Measurements from ENCODE around the gene RGPD6. TPM values are rescaled to one million over a fixed set of nuclear protein-coding genes. Genes with fewer than 3 reads are reported as not detected.
"Not testable (repeated sequence)": the region's sequence is repeated elsewhere in the genome, so short reads cannot be mapped to it uniquely, and the experiment has no call there.

The RGPD6 gene
- total RNA-seq: 10 to 100 TPM; 84.7 to 96.2 TPM
- 8.9 TPM for polyA plus RNA-seq (2013, experiment 1 of 2)
- polyA plus RNA-seq (2013, experiment 2 of 2): 10.7 TPM
- 0 to 2.8 (median 0.40) reads per million in 172 experiments for total RNA-seq

DNA sequence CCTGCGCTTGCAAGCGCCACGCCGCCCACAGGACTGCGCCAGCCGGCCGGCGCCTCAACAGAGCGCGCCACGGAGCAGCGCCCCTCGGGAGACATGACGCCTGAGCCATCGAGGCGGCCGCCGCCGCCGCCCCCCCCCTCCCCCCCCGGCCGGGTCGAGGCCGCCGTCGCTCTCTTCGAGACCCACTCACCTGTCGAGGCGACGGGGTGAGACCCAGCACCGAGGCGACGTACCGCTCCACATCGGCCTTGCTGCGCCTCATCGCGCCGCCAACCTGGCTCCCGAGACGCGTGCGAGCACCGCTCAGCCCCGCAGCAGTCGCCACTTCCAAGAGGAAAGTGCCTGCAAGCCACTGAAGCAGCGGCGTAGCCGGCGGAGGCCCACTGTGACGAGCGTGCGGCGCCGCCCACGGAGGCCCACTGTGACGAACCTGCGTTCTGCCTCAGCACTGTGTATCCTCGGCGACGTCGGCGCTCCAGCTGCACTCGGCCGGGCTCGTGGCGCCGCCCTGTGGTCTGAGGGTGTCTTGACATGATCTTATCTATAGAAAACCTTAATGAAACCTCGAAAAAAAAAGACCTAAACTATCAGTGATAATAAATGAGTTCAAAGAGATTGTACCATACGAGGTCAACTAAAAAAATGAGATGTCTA is at the start of gene RGPD6:
Gene RGPD6, minus strand, starts transcription at position 460 of the 654 bp plus-strand sequence. Its CDS starts 198 bp downstream, at position 262.
- H3K4me1 Mint-ChIP-seq (ENCODE audit: low read depth): not testable (repeated sequence)

DNA sequence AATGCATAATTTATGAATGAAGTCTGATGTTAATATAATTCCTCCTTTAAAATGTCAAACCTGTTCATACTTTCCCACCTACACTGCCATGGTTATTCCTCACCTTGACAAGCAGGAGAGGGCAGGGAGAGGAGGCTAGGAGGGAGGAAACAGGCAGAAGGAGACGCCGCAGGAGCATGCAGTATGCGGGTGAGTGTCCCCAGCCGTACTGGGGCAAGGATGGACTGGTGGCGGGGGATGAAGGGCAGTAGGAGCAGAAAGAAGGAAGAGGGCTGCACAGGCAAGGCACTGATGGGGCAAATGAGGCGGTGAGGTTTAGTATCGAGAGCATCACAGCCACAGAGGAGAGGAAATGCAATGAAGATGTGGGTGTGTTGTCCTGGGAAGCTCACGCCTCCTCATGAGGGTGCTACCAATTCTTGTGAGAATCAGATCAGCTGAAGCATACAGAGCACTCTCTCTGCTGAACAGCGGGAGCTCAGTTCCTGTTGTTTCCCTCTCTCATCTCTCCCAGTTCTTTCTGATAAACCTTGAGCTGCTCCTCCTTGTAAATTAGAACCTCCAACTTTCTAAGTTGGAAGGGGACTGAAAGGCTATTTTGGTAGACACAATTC is 42.4 kb upstream of the RGPD6 start:
- H3K27ac Mint-ChIP-seq; intact Hi-C loops (cut with DNase I, micrococcal nuclease); POLR2A ChIA-PET; H3K27ac ChIP-seq (ENCODE audit: low read depth in 1 of 2, low read length in 2 of 2); H3K36me3 Mint-ChIP-seq (ENCODE audit: low read depth); H3K9me3 Mint-ChIP-seq; H3K36me3 ChIP-seq (ENCODE audit: insufficient read depth, low read length); H3K27me3 Mint-ChIP-seq; H3K4me1 Mint-ChIP-seq (ENCODE audit: low read depth); H3K9me3 ChIP-seq (ENCODE audit: control insufficient read depth in 1 of 2, insufficient read depth in 1 of 2, low read length in 2 of 2); H3K27me3 ChIP-seq (ENCODE audit: control insufficient read depth in 1 of 2, insufficient read depth in 2 of 2, low read length in 2 of 2); H3K4me3 ChIP-seq (ENCODE audit: low read length); CTCF ChIA-PET; ATAC-seq (ENCODE audit: poor library complexity); DNase-seq; H3K4me1 ChIP-seq (ENCODE audit: insufficient read depth, low read length); H3K4me3 Mint-ChIP-seq: not testable (repeated sequence)

More for the DNA sequence above, at the start of gene RGPD6:
- CTCF ChIA-PET; H3K36me3 ChIP-seq (ENCODE audit: insufficient read depth, low read length); H3K4me3 ChIP-seq (ENCODE audit: low read length); intact Hi-C loops (cut with DNase I, micrococcal nuclease); POLR2A ChIA-PET; H3K27ac Mint-ChIP-seq; H3K4me1 ChIP-seq (ENCODE audit: insufficient read depth, low read length); H3K9me3 Mint-ChIP-seq; H3K27me3 Mint-ChIP-seq; H3K9me3 ChIP-seq (ENCODE audit: control insufficient read depth in 1 of 2, insufficient read depth in 1 of 2, low read length in 2 of 2); H3K27ac ChIP-seq (ENCODE audit: low read depth in 1 of 2, low read length in 2 of 2); H3K36me3 Mint-ChIP-seq (ENCODE audit: low read depth); H3K27me3 ChIP-seq (ENCODE audit: control insufficient read depth in 1 of 2, insufficient read depth in 2 of 2, low read length in 2 of 2); H3K4me3 Mint-ChIP-seq: not testable (repeated sequence)
- ATAC-seq (ENCODE audit: poor library complexity): peak; percentile 99
- DNase-seq: peak in 1 of 14 experiments; percentile 0

DNA sequence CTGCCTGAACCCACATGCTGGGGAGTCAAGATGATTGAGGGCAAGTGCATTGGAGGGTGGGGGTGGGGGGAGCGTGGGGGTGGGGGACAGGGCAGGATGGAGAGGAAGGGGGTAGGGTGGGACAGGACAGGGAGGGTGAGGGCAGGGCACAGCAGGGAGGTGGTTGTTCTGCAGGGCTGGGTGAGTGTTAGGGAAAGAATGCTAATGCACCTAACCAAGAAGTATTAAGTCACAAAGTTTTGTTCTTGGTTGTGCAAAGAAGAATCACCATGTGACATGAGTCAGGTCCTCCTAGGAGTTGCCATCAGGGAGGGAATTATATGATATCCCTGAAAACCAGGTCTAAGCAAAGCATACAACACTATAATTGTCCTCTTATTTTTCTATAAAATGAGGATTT is 36.9 kb upstream of the RGPD6 start:
- intact Hi-C loops (cut with DNase I, micrococcal nuclease): not testable (repeated sequence)

DNA sequence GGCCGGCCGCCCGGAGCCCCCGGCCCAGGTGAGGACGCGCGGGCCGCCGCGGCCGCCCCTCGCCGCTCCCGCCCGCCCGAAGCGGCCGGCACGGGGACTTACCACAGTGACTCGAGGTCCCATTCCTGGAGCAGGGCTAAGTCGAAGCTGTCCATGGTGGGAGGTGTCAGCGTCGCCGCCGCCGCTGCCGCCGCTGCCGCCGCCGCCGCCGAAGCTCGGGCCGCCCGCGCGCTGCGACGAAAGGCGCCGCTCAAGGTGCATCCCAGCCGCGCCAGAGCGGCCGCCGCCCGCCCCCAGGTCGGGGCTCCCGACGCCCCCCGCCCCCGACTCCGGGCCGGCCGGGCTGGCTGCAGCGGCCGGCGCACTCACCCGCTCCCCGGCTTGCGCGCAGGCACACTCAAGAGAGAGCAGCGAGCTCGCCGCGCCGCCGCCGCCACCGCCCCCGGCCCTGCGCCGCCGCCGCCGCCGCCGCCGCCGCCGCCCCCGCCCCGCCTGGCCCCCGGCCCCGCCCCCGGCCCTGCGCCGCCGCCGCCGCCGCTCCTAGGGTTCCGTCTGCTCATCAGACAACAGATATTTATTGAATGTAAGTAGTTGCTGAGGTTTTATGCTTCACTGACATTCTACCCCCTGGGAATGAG is 33.7 kb upstream of the RGPD6 start:
- H3K27ac Mint-ChIP-seq; POLR2A ChIA-PET; H3K4me1 ChIP-seq (ENCODE audit: insufficient read depth, low read length); H3K4me1 Mint-ChIP-seq (ENCODE audit: low read depth); H3K36me3 Mint-ChIP-seq (ENCODE audit: low read depth); intact Hi-C loops (cut with DNase I, micrococcal nuclease); CTCF ChIA-PET; H3K27me3 ChIP-seq (ENCODE audit: control insufficient read depth in 1 of 2, insufficient read depth in 2 of 2, low read length in 2 of 2); H3K4me3 Mint-ChIP-seq; H3K36me3 ChIP-seq (ENCODE audit: insufficient read depth, low read length); H3K9me3 ChIP-seq (ENCODE audit: control insufficient read depth in 1 of 2, insufficient read depth in 1 of 2, low read length in 2 of 2); H3K27ac ChIP-seq (ENCODE audit: low read depth in 1 of 2, low read length in 2 of 2); H3K4me3 ChIP-seq (ENCODE audit: low read length); H3K9me3 Mint-ChIP-seq; H3K27me3 Mint-ChIP-seq: not testable (repeated sequence)
- ATAC-seq (ENCODE audit: poor library complexity) (peak; percentile 60), DNase-seq (peak in 8 of 14 experiments; percentile 5 to 41 (median 28))

More for the DNA sequence above, 36.9 kb upstream of the RGPD6 start:
- H3K27me3 ChIP-seq (ENCODE audit: control insufficient read depth in 1 of 2, insufficient read depth in 2 of 2, low read length in 2 of 2); H3K4me1 Mint-ChIP-seq (ENCODE audit: low read depth); ATAC-seq (ENCODE audit: poor library complexity); H3K36me3 ChIP-seq (ENCODE audit: insufficient read depth, low read length); H3K36me3 Mint-ChIP-seq (ENCODE audit: low read depth); DNase-seq; CTCF ChIA-PET; H3K4me3 Mint-ChIP-seq; H3K27me3 Mint-ChIP-seq; H3K9me3 Mint-ChIP-seq; H3K4me3 ChIP-seq (ENCODE audit: low read length); H3K27ac Mint-ChIP-seq; POLR2A ChIA-PET; H3K4me1 ChIP-seq (ENCODE audit: insufficient read depth, low read length); H3K9me3 ChIP-seq (ENCODE audit: control insufficient read depth in 1 of 2, insufficient read depth in 1 of 2, low read length in 2 of 2); H3K27ac ChIP-seq (ENCODE audit: low read depth in 1 of 2, low read length in 2 of 2): not testable (repeated sequence)

DNA sequence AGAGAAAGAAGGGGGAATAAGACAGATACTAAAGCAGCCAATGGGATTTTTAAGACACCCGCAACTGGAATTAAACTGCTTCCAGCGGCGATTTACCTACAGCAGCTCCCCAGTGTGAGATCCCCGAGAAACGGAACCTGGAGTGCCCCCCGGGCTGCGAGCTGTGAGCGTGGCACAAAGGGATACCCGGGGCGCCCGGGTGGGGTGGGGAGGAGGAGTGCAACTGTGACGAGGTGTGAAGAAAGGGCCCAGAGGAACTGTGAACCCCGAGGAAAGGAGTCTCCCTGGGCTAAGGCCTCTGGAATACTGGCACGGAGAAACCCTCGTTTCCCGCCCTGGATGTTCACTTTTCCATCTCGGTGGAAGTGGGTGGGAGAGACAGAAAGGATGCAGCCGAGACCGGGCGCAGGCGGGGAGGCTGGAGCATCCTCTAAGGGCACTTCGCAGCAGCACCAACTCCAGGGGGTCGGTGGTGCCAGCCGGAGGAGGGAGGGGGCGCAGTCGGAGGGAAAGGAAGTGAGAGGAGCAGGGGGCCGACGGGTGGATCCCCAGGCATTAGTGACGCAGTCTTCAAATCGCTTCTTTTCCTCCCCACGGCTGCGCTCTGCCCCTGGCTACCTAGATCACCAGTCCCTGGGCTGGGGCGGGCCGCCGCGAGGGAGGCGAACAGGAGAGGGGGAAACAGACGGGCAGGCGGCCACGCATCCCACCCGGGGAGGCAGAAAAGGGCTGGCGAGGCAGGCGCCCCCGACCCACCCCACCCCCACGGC is 33.0 kb upstream of the RGPD6 start:
- H3K27me3 ChIP-seq (ENCODE audit: control insufficient read depth in 1 of 2, insufficient read depth in 2 of 2, low read length in 2 of 2); H3K4me1 Mint-ChIP-seq (ENCODE audit: low read depth); intact Hi-C loops (cut with DNase I, micrococcal nuclease); H3K4me3 ChIP-seq (ENCODE audit: low read length); H3K9me3 ChIP-seq (ENCODE audit: control insufficient read depth in 1 of 2, insufficient read depth in 1 of 2, low read length in 2 of 2); DNase-seq; H3K9me3 Mint-ChIP-seq; H3K36me3 Mint-ChIP-seq (ENCODE audit: low read depth); H3K27ac ChIP-seq (ENCODE audit: low read depth in 1 of 2, low read length in 2 of 2); H3K4me3 Mint-ChIP-seq; H3K4me1 ChIP-seq (ENCODE audit: insufficient read depth, low read length); H3K36me3 ChIP-seq (ENCODE audit: insufficient read depth, low read length); CTCF ChIA-PET; POLR2A ChIA-PET; H3K27me3 Mint-ChIP-seq; H3K27ac Mint-ChIP-seq: not testable (repeated sequence)
- ATAC-seq (ENCODE audit: poor library complexity): peak; percentile 58

DNA sequence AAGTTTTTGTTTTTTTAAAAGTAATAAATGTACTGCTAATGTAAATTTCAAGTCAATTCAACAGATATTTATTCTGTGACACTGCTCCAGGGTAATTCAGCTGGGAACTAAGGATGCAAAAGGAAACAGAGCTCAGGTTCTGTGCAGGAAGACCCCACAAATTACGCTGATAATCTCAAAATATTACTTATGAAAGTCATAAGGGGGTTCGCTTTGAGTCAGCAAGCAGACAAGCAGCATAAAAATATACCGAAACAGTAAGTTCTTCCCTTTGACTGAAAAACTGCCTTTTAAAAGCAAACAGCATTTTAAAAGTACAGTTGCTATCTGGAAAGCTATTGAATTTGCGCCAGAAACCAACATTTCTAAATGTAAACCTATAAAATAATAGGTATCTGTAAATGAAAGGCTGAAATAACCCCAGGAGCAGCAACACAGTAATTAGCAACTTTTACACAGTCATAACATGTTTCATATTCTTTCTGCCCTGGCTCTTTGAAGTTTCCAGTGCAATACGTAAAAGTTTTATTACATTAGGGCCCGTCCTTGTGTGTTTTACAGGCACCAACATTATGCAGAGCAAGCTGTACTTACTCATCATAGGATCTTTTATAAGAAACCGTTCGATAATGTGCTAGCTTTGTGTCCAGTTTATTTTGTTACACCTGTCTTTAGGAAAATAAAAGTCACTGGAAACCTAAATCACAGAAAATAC is 31.9 kb upstream of the RGPD6 start:
- H3K9me3 ChIP-seq (ENCODE audit: control insufficient read depth in 1 of 2, insufficient read depth in 1 of 2, low read length in 2 of 2); POLR2A ChIA-PET; intact Hi-C loops (cut with DNase I, micrococcal nuclease): not testable (repeated sequence)

More for the DNA sequence above, 31.9 kb upstream of the RGPD6 start:
- H3K36me3 ChIP-seq (ENCODE audit: insufficient read depth, low read length); H3K4me3 Mint-ChIP-seq; H3K4me3 ChIP-seq (ENCODE audit: low read length); H3K27me3 Mint-ChIP-seq; CTCF ChIA-PET; H3K4me1 ChIP-seq (ENCODE audit: insufficient read depth, low read length); H3K9me3 Mint-ChIP-seq; H3K36me3 Mint-ChIP-seq (ENCODE audit: low read depth); H3K27ac Mint-ChIP-seq; H3K27me3 ChIP-seq (ENCODE audit: control insufficient read depth in 1 of 2, insufficient read depth in 2 of 2, low read length in 2 of 2); DNase-seq; H3K4me1 Mint-ChIP-seq (ENCODE audit: low read depth); ATAC-seq (ENCODE audit: poor library complexity); H3K27ac ChIP-seq (ENCODE audit: low read depth in 1 of 2, low read length in 2 of 2): not testable (repeated sequence)

All from CD4-positive, alpha-beta T cell (primary cell).